IMR-90 (cell line): ENCODE data around the gene ZNF282.

Experiments used
- BHLHE40 ChIP-seq: fragments of 150-350 bp; IDR thresholded peaks from 2 replicates; pipeline ENCODE4 v1.6.1; 2016; ENCODE audit warnings: mild to moderate bottlenecking, low read depth, low read length
- CHD1 ChIP-seq: IDR thresholded peaks from 2 replicates; pipeline ENCODE4 v1.6.1; 2012; ENCODE audit warnings: low read depth, low read length, improper control_type of control experiment
- FOS ChIP-seq: fragments of 150-350 bp; IDR thresholded peaks from 2 replicates; pipeline ENCODE4 v1.6.1; 2016; ENCODE audit warnings: low read depth, low read length
- MAFK ChIP-seq: IDR thresholded peaks from 2 replicates; pipeline ENCODE4 v1.6.1; 2012; ENCODE audit warnings: low read depth, low read length, improper control_type of control experiment
- MAZ ChIP-seq: IDR thresholded peaks from 2 replicates; pipeline ENCODE4 v1.6.1; 2012; ENCODE audit warnings: low read depth, mild to moderate bottlenecking, low read length, improper control_type of control experiment, moderate library complexity, borderline replicate concordance
- MXI1 ChIP-seq: IDR thresholded peaks from 2 replicates; pipeline ENCODE4 v1.6.1; 2012; ENCODE audit warnings: low read depth, mild to moderate bottlenecking, low read length, moderate library complexity, borderline replicate concordance
- POLR2A ChIP-seq: IDR thresholded peaks from 2 replicates; pipeline ENCODE4 v1.6.1; 2012; ENCODE audit warnings: mild to moderate bottlenecking, low read depth, low read length
- RAD21 ChIP-seq: IDR thresholded peaks from 2 replicates; pipeline ENCODE4 v1.6.1; 2012; ENCODE audit warnings: low read length, improper control_type of control experiment
- RFX5 ChIP-seq: IDR thresholded peaks from 2 replicates; pipeline ENCODE4 v1.8.0; 2012; ENCODE audit warnings: low read depth, mild to moderate bottlenecking, low read length, moderate library complexity
- SMC3 ChIP-seq: fragments of 150-350 bp; IDR thresholded peaks from 2 replicates; pipeline ENCODE4 v1.6.1; 2016; ENCODE audit warnings: low read depth, mild to moderate bottlenecking, antibody characterized with exemption, low read length, moderate library complexity
- TF ChIP-seq, protein P1 (sequence below): conservative IDR thresholded peaks from 2 replicates; pipeline ENCODE4 v1.5.1; 2012; ENCODE audit warnings: mild to moderate bottlenecking, low read depth, low read length, improper control_type of control experiment
- TF ChIP-seq, protein P2 (sequence below): fragments of 150-350 bp; IDR thresholded peaks from 2 replicates; pipeline ENCODE4 v1.6.1; 2016; ENCODE audit warnings: low read depth, mild to moderate bottlenecking, low read length, moderate library complexity, borderline replicate concordance
- TF ChIP-seq, protein P3 (sequence below): fragments of 150-350 bp; IDR thresholded peaks from 2 replicates; pipeline ENCODE4 v1.6.1; 2017; ENCODE audit warnings: mild to moderate bottlenecking, antibody characterized with exemption, low read length, low read depth

DNA sequence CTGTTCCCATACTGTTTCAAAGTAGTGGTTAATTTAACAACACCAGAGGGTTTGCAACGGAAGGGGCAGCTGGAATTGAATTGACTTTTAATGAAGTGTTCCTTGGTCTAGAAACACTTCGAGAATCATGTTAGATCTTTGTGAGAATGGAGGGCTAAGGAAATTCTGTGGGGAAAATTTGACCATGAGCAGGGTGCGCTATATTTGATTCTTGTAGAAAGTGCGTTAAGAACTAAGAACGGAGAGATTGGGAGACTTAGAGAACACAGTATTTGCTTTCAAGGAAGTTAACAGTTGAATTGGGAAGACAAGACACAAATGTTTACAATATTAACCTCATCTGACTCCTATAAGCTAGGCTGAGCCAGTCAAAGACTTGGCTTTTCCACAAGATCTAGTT is 45.3 kb downstream of the ZNF282 start:
- TF ChIP-seq RAD21 (no peak), POLR2A (no peak), RFX5 (no peak), MAFK (no peak), CHD1 (no peak), FOS (no peak), MXI1 (no peak), MAZ (no peak), BHLHE40 (no peak), SMC3 (no peak)
- TF ChIP-seq, protein P1, sequence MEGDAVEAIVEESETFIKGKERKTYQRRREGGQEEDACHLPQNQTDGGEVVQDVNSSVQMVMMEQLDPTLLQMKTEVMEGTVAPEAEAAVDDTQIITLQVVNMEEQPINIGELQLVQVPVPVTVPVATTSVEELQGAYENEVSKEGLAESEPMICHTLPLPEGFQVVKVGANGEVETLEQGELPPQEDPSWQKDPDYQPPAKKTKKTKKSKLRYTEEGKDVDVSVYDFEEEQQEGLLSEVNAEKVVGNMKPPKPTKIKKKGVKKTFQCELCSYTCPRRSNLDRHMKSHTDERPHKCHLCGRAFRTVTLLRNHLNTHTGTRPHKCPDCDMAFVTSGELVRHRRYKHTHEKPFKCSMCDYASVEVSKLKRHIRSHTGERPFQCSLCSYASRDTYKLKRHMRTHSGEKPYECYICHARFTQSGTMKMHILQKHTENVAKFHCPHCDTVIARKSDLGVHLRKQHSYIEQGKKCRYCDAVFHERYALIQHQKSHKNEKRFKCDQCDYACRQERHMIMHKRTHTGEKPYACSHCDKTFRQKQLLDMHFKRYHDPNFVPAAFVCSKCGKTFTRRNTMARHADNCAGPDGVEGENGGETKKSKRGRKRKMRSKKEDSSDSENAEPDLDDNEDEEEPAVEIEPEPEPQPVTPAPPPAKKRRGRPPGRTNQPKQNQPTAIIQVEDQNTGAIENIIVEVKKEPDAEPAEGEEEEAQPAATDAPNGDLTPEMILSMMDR, result no peak
- TF ChIP-seq, protein P2, sequence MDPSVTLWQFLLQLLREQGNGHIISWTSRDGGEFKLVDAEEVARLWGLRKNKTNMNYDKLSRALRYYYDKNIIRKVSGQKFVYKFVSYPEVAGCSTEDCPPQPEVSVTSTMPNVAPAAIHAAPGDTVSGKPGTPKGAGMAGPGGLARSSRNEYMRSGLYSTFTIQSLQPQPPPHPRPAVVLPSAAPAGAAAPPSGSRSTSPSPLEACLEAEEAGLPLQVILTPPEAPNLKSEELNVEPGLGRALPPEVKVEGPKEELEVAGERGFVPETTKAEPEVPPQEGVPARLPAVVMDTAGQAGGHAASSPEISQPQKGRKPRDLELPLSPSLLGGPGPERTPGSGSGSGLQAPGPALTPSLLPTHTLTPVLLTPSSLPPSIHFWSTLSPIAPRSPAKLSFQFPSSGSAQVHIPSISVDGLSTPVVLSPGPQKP, result no peak
- TF ChIP-seq, protein P3, sequence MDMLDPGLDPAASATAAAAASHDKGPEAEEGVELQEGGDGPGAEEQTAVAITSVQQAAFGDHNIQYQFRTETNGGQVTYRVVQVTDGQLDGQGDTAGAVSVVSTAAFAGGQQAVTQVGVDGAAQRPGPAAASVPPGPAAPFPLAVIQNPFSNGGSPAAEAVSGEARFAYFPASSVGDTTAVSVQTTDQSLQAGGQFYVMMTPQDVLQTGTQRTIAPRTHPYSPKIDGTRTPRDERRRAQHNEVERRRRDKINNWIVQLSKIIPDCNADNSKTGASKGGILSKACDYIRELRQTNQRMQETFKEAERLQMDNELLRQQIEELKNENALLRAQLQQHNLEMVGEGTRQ, result no peak
